GM18520 (cell line): ENCODE data around the gene PRDM15.

Experiments
- ATAC-seq: cut with Tn5 transposase; IDR thresholded peaks from one replicate; pipeline ENCODE4 v1.9.1; 2021; ENCODE audit not compliant: unreplicated experiment

PRDM15 gene

DNA sequence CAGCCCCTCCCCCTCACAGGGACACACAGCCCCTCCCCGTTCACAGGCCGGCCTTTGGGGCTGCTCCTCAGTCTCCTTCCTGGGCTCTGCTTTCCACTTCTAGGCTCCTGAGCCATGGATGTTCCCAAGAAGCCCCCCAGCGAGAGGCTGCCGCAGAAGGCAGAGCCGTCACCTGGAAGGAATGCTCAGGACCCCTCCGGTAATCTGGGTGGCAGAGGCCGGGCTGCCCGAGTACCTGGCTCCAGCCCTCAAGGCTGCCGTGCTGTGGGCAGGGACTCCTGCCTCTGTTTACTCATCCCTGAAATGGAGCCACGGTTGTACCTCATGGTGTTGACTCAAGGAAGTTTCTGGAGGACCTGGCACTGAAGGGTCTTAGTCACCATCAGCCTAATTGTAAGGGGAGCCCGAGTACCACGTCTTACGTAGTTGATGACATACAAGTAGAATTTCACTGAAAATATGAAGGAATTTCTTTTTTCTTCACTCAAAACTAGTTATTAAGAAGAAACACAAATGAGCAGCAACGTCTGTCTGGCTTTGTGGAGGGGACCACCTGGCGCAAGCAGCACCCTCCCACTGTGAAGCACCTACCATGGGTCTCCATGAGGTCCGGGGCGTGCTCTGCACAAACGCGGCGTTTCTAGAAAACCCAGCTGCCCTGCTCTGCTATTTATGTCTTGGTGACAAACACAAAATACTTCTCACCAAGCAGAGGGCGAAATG lies 33.7 kb downstream of the PRDM15 start:
- ATAC-seq, result no peak

DNA sequence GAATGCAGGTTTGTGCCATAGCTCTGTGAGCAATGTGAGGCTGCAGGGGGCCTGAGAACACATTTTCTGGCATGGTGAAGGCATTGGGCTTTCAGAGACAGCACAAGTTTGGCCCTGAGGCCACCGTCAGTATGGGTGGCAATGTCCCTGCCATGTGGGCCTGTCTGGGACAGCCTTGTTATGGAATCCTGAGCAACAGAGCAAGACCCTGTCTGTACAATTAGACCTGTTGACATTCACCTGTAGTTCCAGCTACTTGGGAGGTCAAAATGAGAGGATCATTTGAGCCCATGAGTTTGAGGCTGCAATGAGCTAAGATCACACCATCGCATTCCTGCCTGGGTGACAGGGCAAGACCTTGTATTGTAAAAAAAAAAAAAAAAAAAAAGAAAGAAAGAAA lies 35.6 kb downstream of the PRDM15 start:
- no peak for ATAC-seq

DNA sequence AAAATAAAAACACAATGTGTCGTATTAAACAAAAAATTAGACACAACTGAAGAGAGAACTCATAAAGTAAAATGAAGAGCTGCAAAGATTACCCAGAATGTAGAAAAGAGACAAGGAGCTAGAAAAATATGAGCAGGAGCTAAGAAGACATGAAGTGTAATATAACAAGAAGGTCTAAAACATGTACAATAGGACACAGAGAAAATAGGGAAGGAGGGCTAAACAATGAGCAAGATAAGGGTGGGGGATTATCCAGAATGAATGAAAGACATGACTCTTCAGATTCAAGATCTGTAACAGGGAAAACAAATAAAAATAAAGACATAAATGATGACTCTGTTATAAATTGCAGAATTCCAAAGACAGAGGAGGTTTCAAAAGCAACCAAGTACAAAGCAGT lies 38.3 kb downstream of the PRDM15 start:
- no peak for ATAC-seq

DNA sequence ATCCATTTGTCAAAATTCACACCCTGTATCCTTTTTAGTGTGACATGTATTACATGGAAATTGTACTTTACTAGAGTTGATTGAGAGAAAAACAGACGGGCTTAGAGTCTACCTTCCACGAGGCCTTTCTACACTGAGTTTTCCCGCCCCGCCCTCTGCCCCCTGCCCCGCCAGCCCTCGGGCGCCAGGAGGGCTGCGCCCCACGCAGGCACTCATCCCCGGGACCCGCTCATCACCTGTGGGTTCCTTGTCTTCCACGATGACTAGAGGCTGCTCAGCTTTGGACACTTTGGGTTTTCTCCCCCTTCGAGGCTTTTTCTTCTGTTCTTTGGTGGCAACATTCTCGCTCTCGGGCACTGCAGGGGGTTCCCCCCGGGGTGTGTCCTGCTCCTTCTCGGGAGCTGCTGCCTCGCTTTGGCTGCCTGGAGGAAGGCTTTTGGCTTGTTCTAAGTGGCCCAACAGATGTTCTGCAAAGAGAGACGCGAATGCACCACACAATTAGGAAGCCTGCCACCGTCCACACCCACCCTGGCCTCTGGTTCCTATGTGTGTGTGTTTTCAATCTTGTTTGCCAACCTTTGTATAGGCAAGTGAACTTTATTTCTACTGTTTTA lies 39.6 kb downstream of the PRDM15 start:
- no peak for ATAC-seq

DNA sequence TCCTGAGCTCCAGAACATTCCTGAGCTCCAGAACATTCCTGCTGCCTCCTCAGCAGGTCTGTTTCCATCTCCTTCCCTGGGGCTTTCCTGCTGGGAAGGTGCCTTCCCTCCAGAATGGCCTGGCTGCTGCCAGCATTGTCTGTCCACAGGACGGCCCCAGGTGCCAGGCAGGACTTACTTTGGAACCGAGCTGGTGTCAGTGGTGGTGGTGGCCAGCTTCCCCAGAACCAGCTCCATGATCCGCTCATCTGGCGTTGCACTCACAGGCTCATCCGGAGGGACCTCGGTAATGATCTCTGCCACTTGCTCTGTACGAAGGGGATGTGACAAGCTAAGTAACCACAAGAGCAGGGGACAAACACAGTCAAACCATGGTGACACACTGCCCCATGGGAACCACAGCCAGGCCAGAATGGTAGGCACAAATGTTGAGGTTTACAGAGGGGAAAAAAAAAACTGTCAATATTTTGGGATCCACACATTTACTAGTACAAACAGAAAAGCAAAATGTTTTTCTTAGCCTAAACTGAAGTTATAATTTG lies 41.3 kb downstream of the PRDM15 start:
- ATAC-seq, result no peak

DNA sequence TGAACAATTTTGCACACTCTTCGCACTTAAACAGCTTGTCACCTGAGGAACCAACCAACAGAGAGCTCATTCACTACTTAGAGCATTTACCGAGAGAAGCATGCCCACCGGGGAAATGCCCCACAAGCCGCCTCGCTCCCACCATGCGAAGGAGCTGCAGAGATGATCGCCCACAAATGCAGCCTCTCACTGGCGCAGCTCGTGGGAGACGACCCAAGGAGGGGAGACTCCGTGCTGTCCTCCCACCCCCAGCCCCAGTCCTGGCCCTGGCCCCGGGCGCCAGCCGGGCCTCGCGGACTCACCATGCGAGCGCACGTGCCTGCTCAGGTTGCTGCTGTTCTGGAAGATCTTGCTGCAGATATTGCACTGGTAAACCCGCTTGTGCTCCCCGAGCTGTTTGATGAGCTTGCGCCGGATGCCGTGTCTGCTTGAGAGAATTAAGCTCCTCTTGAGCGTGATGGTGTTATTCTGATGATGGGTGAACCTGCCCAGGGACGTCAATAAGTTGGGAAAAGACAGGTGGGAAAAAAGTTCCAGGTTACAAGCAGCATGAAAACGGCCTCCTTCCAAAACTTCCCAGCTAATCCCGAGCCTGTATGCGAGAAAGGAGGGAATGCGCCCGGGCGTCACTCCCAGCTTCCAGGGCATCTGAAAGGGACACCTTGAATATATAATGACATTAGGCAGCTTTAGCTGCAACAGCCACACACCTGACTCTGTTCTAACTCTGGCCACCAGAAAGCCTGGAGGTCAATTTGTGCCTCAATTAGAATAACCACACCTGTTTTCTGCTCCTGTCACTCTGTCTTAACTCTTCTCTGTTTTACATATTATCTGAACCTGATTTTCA lies 42.8 kb downstream of the PRDM15 start:
- ATAC-seq, result no peak

DNA sequence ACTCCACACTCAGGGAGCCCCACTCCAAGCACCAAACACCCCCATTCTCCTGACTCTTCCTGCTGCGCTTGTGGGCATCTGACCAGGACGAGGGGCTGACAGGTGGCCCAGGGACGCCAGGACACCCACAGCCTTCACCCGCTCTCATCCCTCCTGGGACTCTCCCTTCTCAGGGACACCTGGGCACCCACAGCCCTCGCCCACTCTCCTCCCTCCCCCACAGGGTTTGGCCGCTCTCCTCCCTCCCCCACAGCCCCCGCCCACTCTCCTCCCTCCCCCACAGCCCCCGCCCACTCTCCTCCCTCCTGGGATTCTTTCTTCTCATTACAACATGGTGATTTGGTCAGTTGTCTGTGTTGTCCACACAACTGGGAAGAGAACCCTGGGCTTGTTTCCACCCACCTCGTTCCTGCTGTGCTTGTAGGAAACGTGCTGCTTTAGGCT lies 43.4 kb downstream of the PRDM15 start:
- ATAC-seq, result no peak

DNA sequence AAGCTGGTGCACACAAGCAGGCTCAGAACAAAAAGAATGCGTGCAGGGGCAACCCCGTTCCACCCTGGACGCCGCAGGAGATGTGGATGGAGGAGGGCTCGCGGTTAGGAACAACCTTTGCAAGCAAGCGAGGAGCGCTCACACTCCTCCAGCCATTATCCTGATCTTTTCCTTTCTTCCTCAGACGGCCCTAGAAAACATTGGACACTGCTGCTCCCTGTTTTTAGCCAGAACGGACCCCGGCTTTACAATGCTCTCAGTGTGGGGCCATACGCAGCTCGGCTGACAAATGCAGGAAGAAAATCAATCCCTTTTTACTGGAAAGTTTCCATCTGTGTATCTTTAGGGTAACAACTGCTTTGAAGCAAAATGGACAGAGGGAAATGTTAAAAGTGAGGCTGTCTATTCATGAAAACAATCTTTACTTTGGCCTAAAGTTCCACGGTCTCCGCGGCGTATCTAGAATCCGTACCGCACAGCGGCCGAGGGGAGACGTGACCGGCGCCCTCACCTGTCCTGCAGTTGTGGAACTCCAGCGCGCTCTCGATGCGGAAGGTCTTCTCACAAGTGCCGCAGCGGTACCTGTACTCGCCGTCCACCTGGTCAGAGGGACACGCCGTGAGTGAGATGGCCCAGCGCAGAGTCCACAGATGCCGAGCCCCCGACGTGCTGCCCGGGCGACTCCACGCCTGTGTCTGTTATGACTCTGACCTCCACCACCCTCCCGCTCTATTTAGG lies 44.0 kb downstream of the PRDM15 start:
- no peak for ATAC-seq

DNA sequence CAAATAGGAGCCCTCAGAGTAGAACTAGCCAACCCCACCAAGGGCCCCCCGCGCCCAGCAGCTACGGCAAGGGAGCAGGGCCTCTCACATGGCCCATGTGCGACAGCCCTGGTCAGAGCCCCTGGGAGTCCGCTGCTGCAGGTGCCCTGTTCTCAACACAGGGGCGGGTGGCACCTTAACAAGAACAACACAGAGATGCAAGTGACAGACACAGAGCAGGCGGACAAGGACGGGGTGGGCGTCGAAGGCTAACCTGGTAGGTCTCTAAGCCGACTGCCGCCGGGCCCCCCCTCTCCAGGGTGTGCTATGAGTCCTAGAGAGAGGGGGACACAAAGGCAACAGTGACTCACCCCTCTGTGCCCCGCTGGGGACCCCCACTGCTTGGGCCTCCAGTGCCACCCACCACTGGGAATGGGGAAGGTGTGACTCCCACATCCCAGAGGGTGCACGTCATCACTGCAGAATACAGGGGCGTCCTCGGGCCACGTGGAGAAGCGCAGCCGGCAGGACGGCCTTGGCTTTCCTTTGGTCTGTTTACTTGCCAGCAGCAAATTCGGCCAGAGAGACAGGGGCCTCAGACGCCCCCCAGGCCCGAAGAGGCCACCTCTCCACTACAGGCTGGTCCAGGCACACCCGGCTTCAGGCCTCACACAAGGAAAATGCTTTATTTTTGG lies 44.8 kb downstream of the PRDM15 start:
- ATAC-seq, result no peak

DNA sequence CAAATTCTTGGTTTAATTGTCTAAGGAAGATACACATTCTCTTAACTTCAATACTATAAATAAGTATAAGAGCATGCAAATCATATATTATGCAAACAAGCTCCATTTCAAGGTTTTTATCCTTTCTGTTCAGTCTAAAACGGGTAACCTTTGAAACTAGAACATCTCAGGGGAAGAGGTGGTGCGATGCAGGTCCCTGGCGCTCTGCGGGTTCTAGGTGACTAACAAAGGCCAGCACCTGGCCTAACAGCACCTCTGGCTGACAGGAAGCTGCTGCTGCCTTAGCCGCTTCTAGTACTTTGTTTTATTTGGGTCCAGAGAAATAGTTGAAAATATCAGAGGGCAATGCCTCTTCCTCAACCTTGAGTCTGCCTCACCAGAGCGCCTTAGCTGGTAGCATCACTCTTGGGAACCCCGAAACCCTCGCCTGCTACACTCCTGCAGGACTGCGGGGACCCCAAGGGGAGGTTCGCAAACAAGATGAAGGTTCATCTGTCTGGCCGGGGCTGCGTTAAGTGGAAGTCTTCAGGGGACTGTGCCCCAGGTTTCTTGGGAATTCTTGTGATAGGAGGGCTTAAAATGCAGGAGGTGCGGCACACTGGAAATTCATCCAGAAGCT lies 45.5 kb downstream of the PRDM15 start:
- peak; percentile 53 for ATAC-seq

DNA sequence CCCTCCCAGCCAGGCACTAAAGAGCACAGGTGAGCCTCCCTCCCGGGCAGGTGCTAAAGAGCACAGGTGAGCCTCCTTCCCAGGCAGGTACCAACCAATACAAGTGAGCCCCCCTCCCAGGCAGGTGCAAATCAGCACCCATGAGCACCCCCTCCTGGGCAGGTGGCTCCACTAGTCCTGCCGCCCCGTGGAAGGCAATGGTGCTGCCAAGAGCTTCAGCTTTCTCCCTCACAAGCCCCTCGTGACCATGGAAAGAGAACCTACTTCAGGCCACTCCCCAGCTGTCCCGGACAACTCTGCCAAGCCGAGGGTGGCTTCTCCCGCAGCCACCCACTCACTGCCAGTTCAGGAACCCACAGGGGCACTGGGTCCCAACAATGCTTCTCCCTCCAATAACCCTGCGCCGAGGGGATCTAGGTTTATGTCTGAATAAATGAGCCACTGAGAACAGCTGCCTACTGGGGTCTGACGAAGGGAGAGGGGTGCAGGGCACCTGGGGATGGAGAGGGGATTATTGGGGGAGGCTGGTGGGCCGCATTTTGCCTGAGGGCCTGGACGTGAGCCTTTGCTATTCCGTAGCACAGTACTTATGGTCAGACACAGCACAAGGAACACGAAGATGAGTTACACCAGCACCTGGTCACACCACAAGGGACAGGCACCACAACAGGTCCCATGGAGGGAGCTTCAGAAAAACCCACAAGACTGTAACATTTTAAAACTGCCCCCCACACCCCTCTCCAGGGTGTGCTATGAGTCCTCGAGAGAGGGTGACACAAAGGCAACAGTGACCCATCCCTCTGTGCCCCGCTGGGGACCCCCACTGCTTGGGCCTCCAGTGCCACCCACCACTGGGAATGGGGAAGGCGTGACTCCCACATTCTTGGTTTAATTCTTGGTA lies 46.3 kb downstream of the PRDM15 start:
- peak; percentile 28 for ATAC-seq

DNA sequence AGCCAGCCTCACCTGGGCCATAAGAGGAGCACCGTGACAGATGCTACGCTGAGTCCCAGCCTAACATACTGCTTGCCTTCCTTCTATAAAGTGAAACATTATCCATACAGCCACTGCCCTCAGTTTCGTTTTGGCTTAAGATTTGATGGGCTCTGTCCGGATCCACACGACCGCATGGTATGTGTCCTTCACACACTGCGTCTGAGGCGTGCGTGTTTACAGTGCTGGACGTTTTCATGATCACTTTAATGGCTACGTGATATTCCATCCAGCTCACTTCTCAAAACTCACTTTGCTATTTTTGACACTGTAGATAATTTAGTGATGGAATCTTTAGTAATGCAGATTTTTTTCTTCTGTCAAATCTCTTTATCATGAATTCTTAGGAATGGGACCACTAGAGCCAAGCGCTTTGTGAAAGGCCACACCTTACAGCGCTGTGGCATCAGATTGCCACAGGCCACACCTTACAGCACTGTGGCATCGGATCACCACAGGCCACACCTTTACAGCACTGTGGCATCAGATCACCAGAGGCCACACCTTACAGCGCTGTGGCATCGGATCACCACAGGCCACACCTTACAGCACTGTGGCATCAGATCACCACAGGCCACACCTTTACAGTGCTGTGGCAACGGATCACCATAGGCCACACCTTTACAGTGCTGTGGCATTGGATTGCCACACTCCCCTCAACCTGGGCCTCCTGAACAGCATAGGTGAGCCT lies 47.1 kb downstream of the PRDM15 start:
- no peak for ATAC-seq

DNA sequence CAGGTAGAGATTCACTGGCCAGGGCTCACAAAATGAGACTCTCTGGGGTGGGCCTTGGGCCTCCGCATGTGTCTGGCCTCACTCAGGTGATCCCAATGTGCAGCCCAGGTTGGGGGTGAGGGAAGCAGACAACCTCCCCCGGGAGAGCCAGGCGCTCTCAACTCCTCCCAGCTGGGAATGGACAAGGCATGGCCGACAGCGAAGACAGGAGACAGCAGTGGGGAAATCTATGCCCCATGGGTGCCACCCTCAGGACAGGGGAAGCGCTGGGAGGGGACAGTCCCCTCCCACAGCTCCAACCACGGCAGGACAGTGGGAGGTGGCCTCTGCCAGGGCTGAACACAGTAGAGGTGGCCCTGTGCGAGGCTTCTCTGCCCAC lies 47.7 kb downstream of the PRDM15 start:
- ATAC-seq, result no peak

DNA sequence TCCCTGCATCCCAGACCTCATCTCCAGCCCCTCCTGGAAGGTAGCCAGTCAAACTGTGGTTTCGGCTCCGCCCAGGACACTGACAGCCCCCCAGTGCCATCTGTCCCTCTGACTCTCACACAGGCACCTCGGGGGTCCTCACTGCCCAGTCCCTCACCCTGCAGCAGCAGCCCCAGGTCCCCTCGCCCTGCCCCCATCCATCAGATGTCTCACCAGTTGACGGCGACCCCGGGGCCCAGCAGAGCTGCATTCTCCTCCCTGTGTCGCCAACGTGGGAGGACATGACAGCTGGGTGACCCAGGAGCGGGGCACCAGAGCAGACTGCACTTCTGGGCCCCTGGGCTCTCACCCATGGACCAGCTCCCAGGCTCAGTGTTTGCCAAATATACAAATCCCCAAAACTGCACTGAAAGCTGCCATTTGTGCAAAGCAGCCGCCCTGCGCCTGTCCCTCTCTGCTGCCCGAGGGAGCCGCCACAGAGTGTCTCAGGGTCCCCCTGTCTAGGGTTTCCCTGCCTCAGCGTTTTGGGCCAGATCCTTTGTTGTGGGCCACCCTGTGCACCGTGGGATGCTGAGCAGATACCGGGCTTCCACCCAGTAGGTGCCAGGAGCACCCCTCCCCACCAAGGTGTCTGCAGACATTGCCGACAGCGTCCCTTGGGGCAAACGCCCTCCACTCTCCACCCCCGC lies 48.2 kb downstream of the PRDM15 start:
- no peak for ATAC-seq

DNA sequence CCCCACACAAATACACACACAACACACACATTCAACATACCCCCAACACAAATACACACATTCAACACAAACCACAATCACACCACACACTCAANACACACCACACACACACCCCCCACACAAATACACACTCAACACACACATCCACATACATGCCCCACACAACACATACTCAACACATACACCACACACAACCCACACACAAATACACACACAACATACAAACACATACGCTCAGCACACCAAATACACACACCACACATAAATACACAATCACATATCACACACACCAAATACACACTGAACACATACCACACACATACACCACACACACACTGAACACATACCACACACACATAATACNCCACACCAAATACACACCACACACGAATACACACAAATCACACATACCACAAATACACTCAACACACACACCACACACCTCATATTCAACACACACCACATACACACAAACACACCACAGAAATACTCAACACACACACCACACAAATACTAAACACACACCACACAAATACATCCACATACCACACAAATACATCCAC lies 48.9 kb downstream of the PRDM15 start:
- no peak for ATAC-seq

DNA sequence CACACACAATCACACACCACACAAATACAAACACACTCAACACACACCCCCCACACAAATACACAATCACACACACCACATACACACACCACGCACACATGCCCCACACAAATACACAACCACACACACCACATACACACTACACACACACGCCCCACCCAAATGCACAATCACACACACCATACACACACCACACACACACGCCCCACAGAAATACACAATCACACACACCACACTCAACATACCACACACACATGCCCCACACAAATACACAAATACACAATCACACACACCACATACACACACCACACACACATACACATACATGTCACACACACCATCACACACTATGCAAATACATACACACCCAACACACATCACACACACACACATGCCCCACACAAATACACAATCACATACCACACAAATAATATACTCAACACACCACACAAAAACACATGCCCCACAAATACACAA lies 50.2 kb downstream of the PRDM15 start:
- no peak for ATAC-seq
